Germinal center (tissue), 1 donor: ENCODE data around the gene TYW1.
"Not testable (repeated sequence)": the region's sequence is repeated elsewhere in the genome, so short reads cannot be mapped to it uniquely, and the experiment has no call there.

Experiments
- DNase-seq: peaks from one replicate; pipeline ENCODE4 v3.0.0; 2012; ENCODE audit warnings: mixed read lengths, low spot score

TYW1 gene

GRCh38 chr7:67130766-67131165 lies 134.1 kb downstream of the TYW1 start:
- DNase-seq = not testable (repeated sequence)

GRCh38 chr7:67134912-67135311 lies 138.3 kb downstream of the TYW1 start:
- DNase-seq = not testable (repeated sequence)

GRCh38 chr7:67135617-67136486 lies 139.2 kb downstream of the TYW1 start:
- DNase-seq = not testable (repeated sequence)

GRCh38 chr7:67137489-67137888 lies 140.9 kb downstream of the TYW1 start:
- DNase-seq = not testable (repeated sequence)

GRCh38 chr7:67139876-67140275 lies 143.2 kb downstream of the TYW1 start:
- not testable (repeated sequence) for DNase-seq

GRCh38 chr7:67141001-67141400 lies 144.4 kb downstream of the TYW1 start:
- not testable (repeated sequence) for DNase-seq

GRCh38 chr7:67143091-67143786 lies 146.6 kb downstream of the TYW1 start:
- DNase-seq = not testable (repeated sequence)

GRCh38 chr7:67145581-67146193 lies 149.1 kb downstream of the TYW1 start:
- not testable (repeated sequence) for DNase-seq

DNA sequence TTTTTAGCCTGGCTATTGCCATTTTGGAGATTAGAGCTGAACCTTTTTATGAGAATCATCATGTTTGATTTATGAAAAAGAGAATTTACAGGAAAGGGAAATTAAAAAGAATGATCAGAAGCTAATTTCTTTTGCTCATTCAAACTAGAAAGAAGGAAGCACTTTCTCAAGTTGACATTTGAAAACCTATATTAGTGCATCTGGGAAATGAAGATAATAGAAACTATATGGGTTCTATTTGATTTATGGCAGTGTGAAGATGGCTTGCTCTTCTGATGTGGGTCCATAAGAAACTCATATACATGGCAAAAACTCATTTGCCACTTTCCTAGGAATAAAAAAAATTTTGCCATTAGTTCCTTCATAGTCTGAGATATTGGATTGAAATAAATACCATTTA lies 152.5 kb downstream of the TYW1 start:
- not testable (repeated sequence) for DNase-seq

DNA sequence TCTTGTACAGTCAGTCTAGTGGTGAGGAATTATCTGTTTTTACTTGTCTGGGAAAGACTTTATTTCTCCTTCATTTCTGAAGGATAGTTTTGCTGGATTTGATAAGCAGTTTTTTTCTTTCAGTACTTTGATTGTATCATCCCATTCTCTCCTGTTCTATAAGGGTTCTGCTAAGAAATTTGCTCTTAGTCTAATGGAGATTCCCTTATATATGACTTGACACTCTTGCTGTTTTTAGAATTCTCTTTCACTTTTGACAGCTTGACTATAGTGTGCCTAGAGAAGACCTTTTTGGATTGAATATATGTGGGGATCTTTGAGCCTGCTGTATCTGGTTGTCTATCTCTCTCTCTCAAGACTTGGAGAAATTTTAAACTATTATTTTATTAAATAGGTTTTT lies 157.7 kb downstream of the TYW1 start:
- DNase-seq = not testable (repeated sequence)

- DNase-seq = not testable (repeated sequence)
These were observed 159.4 kb downstream of the TYW1 start for GRCh38 chr7:67156064-67156463.

DNA sequence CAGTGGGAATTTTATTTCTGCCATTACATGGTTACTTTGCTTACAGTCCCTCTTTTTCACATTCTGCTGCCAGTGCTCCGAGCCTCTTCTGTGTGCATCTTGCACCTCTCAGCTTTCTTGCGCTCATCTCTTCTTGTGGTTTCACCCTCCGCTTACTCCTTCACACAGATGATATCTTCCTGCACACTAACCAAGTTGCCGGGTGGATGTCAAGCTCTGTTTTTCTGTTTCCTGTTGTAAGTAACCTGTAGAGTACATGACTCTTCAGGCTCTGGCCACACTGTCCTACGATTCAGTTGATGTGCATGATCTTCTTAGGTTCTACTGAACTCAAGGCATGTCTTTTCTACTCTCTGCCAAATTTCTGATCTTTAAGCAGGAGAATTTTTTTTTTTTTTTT lies 166.7 kb downstream of the TYW1 start:
- DNase-seq = not testable (repeated sequence)

DNA sequence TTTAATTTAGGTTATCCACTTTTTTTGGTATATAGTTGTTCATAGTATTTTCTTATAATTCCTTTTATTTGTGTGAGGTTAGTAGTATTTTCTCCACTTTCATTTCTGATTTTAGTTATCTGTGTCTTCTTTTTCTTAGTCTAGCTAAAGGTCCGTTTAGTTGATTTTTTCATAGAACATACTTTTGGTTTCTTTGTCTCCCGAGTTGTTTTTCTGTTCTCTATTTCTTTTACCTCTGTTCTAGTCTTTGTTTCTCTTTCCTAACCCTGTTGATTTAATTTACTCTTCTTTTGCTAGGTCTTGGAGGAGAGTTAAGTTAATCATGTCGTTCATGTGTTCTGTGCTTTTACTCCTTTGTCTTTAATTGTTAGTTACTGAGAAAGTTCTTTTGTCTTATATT lies 174.5 kb downstream of the TYW1 start:
- DNase-seq = not testable (repeated sequence)

- DNase-seq = not testable (repeated sequence)
These were observed 180.1 kb downstream of the TYW1 start for GRCh38 chr7:67176730-67177129.

DNA sequence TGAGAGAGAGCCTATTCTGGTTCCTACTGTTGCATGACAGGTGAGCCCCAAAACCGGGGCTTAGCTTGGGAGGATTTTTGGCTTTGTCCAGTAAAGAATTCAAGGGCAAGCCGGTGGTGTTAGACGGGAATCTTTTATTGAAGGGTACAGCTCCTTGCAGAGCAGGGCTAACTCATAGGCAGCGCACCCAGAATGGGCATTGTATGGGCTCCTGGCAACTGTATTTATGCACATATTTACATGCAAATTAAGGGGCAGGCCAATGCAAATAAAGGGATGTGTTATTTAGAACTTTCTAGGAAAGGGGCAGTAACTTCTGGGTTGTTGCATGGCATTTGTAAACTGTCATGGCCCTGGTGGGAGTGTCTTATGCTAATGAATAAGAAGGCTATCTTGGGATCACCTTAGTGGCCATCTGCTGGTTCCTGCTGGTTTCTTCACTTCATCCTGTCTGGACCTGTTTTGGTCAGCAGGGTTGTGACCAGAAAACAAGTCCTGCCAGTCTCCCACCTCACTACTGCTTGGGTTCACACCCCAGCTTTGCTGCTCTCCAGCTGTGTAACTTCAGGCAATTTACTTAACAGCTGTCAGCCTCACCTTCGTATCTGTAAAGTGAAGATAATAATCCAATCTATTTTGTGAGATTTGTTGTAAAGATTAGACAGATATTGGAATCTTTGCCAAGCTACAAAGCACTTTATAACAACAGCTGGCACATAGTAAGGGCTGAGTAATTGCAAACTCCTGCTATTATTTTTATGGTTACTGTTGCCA lies 182.5 kb downstream of the TYW1 start:
- DNase-seq = not testable (repeated sequence)

GRCh38 chr7:67182956-67183750 lies 186.5 kb downstream of the TYW1 start:
- not testable (repeated sequence) for DNase-seq

DNA sequence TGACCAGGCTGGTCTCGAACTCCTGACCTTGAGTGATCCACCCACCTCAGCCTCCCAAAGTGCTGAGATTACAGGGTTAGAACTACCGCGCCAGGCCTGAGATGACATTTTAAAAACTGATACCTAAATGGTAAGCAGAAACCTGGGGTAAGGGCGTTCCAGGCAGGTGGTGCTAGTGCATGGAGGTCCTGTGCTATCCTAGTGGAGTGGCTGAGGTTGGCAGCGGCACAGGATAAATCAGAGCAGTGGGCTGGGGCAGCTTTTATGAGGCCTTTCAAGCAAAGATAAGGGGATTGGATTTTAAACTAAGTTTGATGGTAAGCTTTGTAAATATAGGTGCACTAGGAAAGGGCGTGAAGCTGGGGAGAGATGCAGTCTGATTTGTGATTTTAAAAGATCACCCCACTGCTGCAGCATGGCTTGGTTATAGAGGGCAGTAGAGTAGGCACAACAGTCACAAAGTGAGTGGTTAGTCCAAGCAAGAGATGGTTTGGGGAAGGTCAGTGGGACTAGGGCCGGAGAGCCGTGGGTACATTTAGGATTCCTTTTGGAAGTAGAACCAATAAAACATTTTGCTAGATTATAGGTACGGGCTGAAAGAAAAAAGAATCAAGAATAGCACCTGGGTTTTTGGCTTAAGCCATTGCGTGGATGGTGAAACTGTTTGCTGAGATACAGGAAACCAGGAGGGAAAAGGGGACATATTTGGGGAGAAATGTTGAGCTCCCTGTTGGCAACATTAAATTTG lies 188.5 kb downstream of the TYW1 start:
- DNase-seq = not testable (repeated sequence)

DNA sequence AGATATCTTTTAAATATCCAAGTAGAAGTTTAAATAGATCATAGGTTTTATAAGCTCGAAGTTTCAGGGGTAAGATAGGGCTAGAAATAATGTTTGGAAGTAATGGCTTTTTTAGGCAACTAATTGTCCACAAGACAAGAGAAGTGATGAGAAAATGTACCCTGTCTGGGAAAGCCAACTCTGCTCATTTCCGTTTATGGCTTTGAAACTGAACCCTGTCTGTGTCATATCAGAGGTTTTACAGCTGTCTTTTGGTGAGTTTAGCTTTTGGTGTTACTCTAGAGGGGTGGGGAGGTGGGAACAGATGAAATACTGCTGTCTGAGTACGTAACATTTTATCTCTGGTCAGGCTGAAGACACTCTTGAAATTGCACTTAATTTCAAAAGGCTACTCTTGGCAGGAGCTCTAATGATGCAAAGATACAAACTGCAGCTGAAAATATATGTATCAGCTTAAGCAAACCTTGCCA lies 189.1 kb downstream of the TYW1 start:
- not testable (repeated sequence) for DNase-seq

DNA sequence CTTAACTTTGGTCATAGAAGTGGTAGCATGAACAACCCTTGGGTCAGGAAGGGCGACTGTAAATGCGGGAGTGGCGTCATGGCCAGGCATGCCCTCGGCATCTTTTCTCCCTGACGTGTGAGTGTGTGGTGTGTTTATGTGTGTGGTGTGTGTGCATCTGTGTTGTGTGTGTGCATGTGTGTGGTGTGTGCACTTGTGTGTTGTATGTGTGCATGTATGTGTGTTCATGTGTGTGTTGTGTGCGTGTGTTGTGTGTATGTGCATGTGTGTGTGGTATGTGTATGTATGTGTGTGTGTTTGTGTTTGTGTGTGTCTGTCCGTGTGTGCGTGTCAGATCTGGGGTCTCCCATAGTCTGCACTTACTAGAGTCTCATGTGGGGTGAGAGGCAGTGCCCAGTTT lies 192.5 kb downstream of the TYW1 start:
- not testable (repeated sequence) for DNase-seq
